Activated CD4-positive, alpha-beta memory T cell treated with anti-CD3 and anti-CD28 coated beads for 36 hours (primary cell): ENCODE results near the gene IRF8. TPM values are rescaled to one million over a fixed set of nuclear protein-coding genes. Genes with fewer than 3 reads are reported as not detected.

Source experiments
- CTCF ChIA-PET: fragments of 350-600 bp; sonication (Branson Sonifier 250); formaldehyde crosslinking; loops from one replicate; lab custom pipeline; 2021; ENCODE audit warnings: antibody characterized with exemption, inconsistent platforms; lab: Charles Lee
- POLR2A ChIA-PET: fragments of 350-600 bp; sonication (Branson Sonifier 250); formaldehyde crosslinking; loops from one replicate; lab custom pipeline; 2021; ENCODE audit warnings: antibody characterized with exemption; lab: Charles Lee
- DNase-seq: peaks from one replicate; pipeline ENCODE4 v3.0.0-alpha.2; 2020
- H3K27ac Mint-ChIP-seq: one replicate; pipeline ENCODE4 v1.8.0; 2021; ENCODE audit warnings: mixed read lengths
- H3K27me3 Mint-ChIP-seq: one replicate; pipeline ENCODE4 v1.8.0; 2021; ENCODE audit warnings: mixed read lengths
- H3K36me3 Mint-ChIP-seq: one replicate; pipeline ENCODE4 v1.8.0; 2021; ENCODE audit warnings: mixed read lengths
- H3K4me1 Mint-ChIP-seq: one replicate; pipeline ENCODE4 v1.8.0; 2021; ENCODE audit warnings: low read depth, mixed read lengths
- H3K4me3 Mint-ChIP-seq: one replicate; pipeline ENCODE4 v1.8.0; 2021; ENCODE audit warnings: mild to moderate bottlenecking, mixed read lengths
- H3K9me3 Mint-ChIP-seq: one replicate; pipeline ENCODE4 v1.8.0; 2021; ENCODE audit warnings: mixed read lengths
- intact Hi-C: fragments of 100-400 bp; cut with micrococcal nuclease; formaldehyde crosslinking; loops from one replicate; pipeline ENCODE4 v1.15.1; 2023
- total RNA-seq, 2 experiments: library from RNA; stranded (reverse); gene quantifications; one replicate each; pipeline ENCODE4 v1.2.3, GENCODE V29; 2021

Gene IRF8
- total RNA-seq, 2 experiments from 2014 or later: 41.7 to 43.1 TPM

- DNase-seq: no peak
- intact Hi-C loops: no loop called here
- H3K9me3 Mint-ChIP-seq: no peaks in the 10 kb centered on the region
- CTCF ChIA-PET: interaction anchor here (0.9 kb wide), 1 partner anchor 138 kb away, joined by 3 read pairs; no protein-coding TSS in a partner anchor
- H3K36me3 Mint-ChIP-seq: no peaks in the 10 kb centered on the region
- no peak overlapping the region for H3K27ac Mint-ChIP-seq
- peaks cover 20% of the 10 kb centered on the region for H3K27me3 Mint-ChIP-seq
- no peak overlapping the region for H3K4me3 Mint-ChIP-seq
- POLR2A ChIA-PET: no interaction called here
- H3K4me1 Mint-ChIP-seq: peaks cover 9% of the 10 kb centered on the region
Observed at GRCh38 chr16:85958731-85959130, 59.8 kb downstream of the IRF8 start.

GRCh38 chr16:85959686-85960085, 60.7 kb downstream of the IRF8 start:
- H3K36me3 Mint-ChIP-seq: no peaks in the 10 kb centered on the region
- POLR2A ChIA-PET: no interaction called here

DNA sequence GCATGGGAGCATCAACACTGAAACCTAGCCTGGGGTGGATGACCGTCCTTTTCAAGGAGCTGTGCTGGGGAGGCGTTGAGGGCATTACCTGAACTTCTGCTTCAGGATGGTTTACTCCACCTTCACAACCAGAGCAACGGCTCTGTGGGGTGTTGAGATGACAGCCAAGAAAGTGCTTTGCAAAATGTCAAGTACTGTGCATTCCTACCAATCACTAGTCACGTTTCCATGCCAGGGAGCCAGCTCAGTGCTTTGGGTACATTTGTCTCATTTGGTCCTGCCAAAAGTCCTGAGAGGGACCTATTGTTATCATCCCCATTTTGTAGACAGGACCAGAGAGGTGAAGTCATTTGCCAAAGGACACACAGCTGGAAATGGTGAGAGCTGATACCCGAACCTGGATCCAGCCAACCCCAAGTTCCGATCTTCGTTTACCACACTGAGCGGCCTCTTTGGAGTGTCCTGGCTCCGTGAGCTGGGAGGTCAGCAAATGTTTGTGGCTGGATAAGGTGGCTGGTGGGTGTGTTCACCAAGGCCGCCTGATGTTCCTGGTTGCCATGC, 61.6 kb downstream of the IRF8 start:
- CTCF ChIA-PET: interaction anchor here (0.9 kb wide), 1 partner anchor 27 kb away, joined by 3 read pairs; no protein-coding TSS in a partner anchor
- no peak for DNase-seq
- POLR2A ChIA-PET: no interaction called here
- H3K27ac Mint-ChIP-seq: no peak overlapping the region
- H3K27me3 Mint-ChIP-seq: peaks cover 20% of the 10 kb centered on the region
- peaks cover 9% of the 10 kb centered on the region for H3K4me1 Mint-ChIP-seq
- no peaks in the 10 kb centered on the region for H3K36me3 Mint-ChIP-seq
- H3K9me3 Mint-ChIP-seq: no peaks in the 10 kb centered on the region
- no peak overlapping the region for H3K4me3 Mint-ChIP-seq
- intact Hi-C loops: no loop called here

More at GRCh38 chr16:85959686-85960085, 60.7 kb downstream of the IRF8 start:
- DNase-seq: no peak
- intact Hi-C loops: no loop called here
- H3K27me3 Mint-ChIP-seq: peaks cover 20% of the 10 kb centered on the region
- CTCF ChIA-PET: interaction anchor here (0.9 kb wide), 1 partner anchor 27 kb away, joined by 3 read pairs; no protein-coding TSS in a partner anchor
- H3K4me1 Mint-ChIP-seq: peaks cover 9% of the 10 kb centered on the region
- no peaks in the 10 kb centered on the region for H3K9me3 Mint-ChIP-seq
- no peak overlapping the region for H3K27ac Mint-ChIP-seq
- H3K4me3 Mint-ChIP-seq: no peak overlapping the region

- no peak for DNase-seq
- H3K4me1 Mint-ChIP-seq: no peaks in the 10 kb centered on the region
- intact Hi-C loops: no loop called here
- no peaks in the 10 kb centered on the region for H3K36me3 Mint-ChIP-seq
- H3K4me3 Mint-ChIP-seq: no peak overlapping the region
- CTCF ChIA-PET: no interaction called here
- H3K27me3 Mint-ChIP-seq: peaks cover 22% of the 10 kb centered on the region
- POLR2A ChIA-PET: no interaction called here
- H3K9me3 Mint-ChIP-seq: no peaks in the 10 kb centered on the region
- no peak overlapping the region for H3K27ac Mint-ChIP-seq
Observed at GRCh38 chr16:85961988-85962915, 63.3 kb downstream of the IRF8 start.

GRCh38 chr16:85963753-85964285, 64.9 kb downstream of the IRF8 start:
- H3K36me3 Mint-ChIP-seq: no peaks in the 10 kb centered on the region
- H3K4me3 Mint-ChIP-seq: no peak overlapping the region
- peaks cover 22% of the 10 kb centered on the region for H3K27me3 Mint-ChIP-seq
- ChIA-PET CTCF (interaction anchor here (1.3 kb wide), 1 partner anchor 143 kb away, joined by 3 read pairs; no protein-coding TSS in a partner anchor), POLR2A (no interaction called here)
- H3K4me1 Mint-ChIP-seq: peaks cover 4% of the 10 kb centered on the region
- DNase-seq: no peak
- no peaks in the 10 kb centered on the region for H3K9me3 Mint-ChIP-seq
- intact Hi-C loops: no loop called here
- no peak overlapping the region for H3K27ac Mint-ChIP-seq

DNA sequence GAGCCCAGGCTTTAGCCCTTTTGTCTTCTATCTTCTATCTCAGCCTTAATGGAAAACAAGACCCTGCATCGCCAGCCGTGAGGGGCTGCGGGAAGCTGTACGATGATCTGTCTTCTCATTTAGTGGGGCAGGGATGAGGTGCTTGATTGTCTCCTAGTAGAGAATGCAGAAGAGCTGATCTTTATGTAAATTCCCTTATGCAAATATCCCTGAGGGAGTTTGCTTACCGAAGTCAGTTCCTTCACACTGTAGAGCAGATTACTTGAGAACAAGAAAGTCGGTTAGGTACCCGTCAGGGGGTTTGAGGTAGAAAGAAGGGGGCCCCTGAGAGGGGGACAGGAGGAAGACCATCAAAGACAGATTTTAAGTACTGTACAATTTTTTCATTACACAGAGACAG, 66.2 kb downstream of the IRF8 start:
- H3K27ac Mint-ChIP-seq: no peak overlapping the region
- DNase-seq: no peak
- H3K27me3 Mint-ChIP-seq: peaks cover 18% of the 10 kb centered on the region
- no peak overlapping the region for H3K4me3 Mint-ChIP-seq
- ChIA-PET CTCF (interaction anchor here (1.3 kb wide), 1 partner anchor 144 kb away, joined by 3 read pairs; no protein-coding TSS in a partner anchor), POLR2A (no interaction called here)
- no peaks in the 10 kb centered on the region for H3K36me3 Mint-ChIP-seq
- intact Hi-C loops: no loop called here
- no peaks in the 10 kb centered on the region for H3K9me3 Mint-ChIP-seq
- H3K4me1 Mint-ChIP-seq: peaks cover 12% of the 10 kb centered on the region

GRCh38 chr16:85967111-85967510, 68.1 kb downstream of the IRF8 start:
- H3K27me3 Mint-ChIP-seq: peaks cover 12% of the 10 kb centered on the region
- no peaks in the 10 kb centered on the region for H3K36me3 Mint-ChIP-seq
- no peak overlapping the region for H3K4me3 Mint-ChIP-seq
- ChIA-PET CTCF (interaction anchor here (0.7 to 0.8 kb wide), 2 partner anchors 20 to 48 kb away, joined by 3 to 4 read pairs; no protein-coding TSS in a partner anchor), POLR2A (no interaction called here)
- H3K9me3 Mint-ChIP-seq: no peaks in the 10 kb centered on the region
- H3K27ac Mint-ChIP-seq: no peak overlapping the region
- H3K4me1 Mint-ChIP-seq: peaks cover 12% of the 10 kb centered on the region
- no peak for DNase-seq
- intact Hi-C loops: no loop called here

DNA sequence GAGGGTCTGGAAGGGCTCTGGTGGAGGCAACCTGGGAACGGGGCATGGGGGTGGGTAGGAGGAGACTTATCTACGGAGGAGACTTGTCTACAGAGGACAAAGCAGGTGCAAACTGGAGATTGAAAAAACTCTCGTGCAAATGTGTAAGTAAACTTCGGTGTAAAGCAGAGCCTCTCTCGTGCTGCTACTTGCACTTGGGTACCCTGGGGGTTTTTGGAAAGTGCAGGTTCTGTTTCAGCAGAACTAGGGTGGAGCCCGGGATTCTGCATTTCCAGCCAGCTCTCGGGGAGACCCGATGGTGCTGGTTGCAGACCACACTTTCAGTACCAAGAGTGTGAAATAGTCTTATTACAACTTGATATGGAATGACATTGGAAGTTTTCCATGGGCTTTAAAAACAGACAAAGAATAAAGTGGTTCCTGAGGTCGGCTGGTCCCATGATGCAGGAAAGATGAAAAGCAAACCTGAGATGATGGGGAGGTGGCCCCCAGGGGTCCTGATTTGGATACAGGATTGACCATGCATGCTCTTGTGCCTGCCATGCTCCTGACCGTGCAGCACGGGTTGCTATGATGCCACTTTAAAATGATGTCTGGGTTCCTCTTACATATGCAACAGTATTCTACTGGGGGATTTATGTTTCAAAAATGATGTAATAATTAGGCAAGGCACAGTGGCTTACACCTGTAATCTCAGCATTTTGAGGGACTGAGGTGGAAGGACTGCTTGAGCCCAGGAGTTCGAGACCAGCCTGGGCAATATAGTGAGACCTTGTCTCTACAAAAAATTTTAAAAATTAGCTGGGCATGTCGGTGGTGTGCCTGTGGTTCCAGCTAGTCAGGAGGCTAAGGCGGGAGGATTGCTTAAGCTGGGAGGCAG, 69.3 kb downstream of the IRF8 start:
- POLR2A ChIA-PET: no interaction called here
- CTCF ChIA-PET: interaction anchor here (0.7 kb wide), 1 partner anchor 47 kb away, joined by 3 read pairs; no protein-coding TSS in a partner anchor

DNA sequence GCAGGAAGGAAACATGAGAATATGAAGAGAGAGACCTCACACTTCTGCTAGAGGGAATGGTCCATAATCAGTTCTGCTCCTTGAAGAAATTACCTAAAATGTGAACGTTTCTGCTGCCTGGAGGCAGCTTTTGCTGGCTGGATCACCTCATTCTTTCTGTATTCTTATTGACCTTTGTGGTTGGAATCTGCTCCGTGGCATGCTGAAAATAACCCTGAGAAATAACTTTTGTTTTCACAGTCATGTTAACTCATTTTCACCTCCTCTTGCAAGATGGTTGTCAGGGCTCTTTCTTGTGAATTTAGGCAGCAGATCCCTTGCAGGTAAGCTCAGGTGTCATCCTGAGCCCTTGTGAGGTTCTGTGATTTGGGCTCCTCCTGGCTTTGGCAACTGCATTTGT, 70.2 kb downstream of the IRF8 start:
- Mint-ChIP-seq H3K27me3 (peaks cover 12% of the 10 kb centered on the region), H3K27ac (no peak overlapping the region), H3K4me1 (peaks cover 12% of the 10 kb centered on the region), H3K9me3 (peaks cover 2% of the 10 kb centered on the region), H3K36me3 (no peaks in the 10 kb centered on the region), H3K4me3 (no peak overlapping the region)
- CTCF ChIA-PET: no interaction called here
- POLR2A ChIA-PET: no interaction called here
- intact Hi-C loops: no loop called here
- no peak for DNase-seq

More for the DNA sequence above, 69.3 kb downstream of the IRF8 start:
- no peak overlapping the region for H3K27ac Mint-ChIP-seq
- H3K36me3 Mint-ChIP-seq: no peaks in the 10 kb centered on the region
- no peaks in the 10 kb centered on the region for H3K9me3 Mint-ChIP-seq
- peaks cover 12% of the 10 kb centered on the region for H3K4me1 Mint-ChIP-seq
- no peak for DNase-seq
- no peak overlapping the region for H3K4me3 Mint-ChIP-seq
- intact Hi-C loops: no loop called here
- H3K27me3 Mint-ChIP-seq: peaks cover 12% of the 10 kb centered on the region

- no peak for DNase-seq
- Mint-ChIP-seq H3K27ac (no peak overlapping the region), H3K4me1 (peaks cover 12% of the 10 kb centered on the region), H3K27me3 (peaks cover 12% of the 10 kb centered on the region), H3K36me3 (no peaks in the 10 kb centered on the region), H3K4me3 (no peak overlapping the region), H3K9me3 (peaks cover 2% of the 10 kb centered on the region)
- CTCF ChIA-PET: no interaction called here
- POLR2A ChIA-PET: no interaction called here
- intact Hi-C loops: no loop called here
Observed at GRCh38 chr16:85969591-85969990, 70.6 kb downstream of the IRF8 start.

DNA sequence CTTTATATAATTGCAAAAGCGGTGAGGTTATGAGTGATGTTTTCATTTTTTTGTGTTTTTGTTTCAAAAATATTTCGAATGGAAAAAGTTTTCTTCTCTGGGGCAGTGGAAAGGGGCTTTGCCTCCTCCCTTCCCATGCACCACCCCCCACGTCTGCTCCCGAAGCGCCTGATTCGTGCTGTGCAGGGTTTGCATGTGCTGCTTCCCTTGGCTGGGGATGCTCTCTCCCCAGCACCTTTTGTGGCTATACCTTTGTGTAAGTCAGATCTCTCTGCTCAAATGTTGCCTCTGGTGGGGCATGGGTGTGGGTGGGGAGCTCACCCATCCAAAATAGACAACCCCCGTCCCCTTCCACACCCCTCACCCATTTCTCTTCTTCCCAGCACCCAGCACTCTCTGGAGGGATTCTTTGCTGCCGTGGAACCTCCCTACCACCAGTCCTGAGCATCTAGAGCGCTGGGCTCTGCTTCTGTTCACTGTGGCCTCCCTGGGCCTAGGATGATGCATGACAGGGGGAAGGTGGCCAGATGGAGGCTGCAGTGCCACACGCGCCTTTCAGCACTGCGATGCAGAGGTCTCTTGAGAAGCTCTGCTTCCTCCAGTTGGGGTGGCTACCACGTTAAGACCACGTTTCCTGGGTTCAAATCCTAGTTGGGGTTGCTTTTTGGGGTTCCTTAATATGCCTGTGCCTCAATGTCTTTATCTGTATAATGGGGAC, 71.2 kb downstream of the IRF8 start:
- ChIA-PET CTCF (no interaction called here), POLR2A (no interaction called here)
- no peak for DNase-seq
- peaks cover 12% of the 10 kb centered on the region for H3K4me1 Mint-ChIP-seq
- intact Hi-C loops: no loop called here
- H3K27me3 Mint-ChIP-seq: peaks cover 12% of the 10 kb centered on the region
- H3K9me3 Mint-ChIP-seq: peaks cover 2% of the 10 kb centered on the region
- H3K36me3 Mint-ChIP-seq: no peaks in the 10 kb centered on the region
- H3K4me3 Mint-ChIP-seq: no peak overlapping the region
- H3K27ac Mint-ChIP-seq: no peak overlapping the region
